GM19324 (cell line): ENCODE measurements around the gene ATP6V1G1.

Source experiments
- ATAC-seq: cut with Tn5 transposase; IDR thresholded peaks from one replicate; pipeline ENCODE4 v1.9.1; 2021; ENCODE audit warnings: mild to moderate bottlenecking, moderate library complexity; ENCODE audit not compliant: unreplicated experiment, low FRiP score

Gene ATP6V1G1

GRCh38 chr9:114587345-114588202 lies at the start of gene ATP6V1G1:
Gene ATP6V1G1, plus strand, starts transcription at chr9:114587769. Its CDS starts 70 bp downstream, at chr9:114587839.
- peak; percentile 97 for ATAC-seq

GRCh38 chr9:114538241-114538640 lies 49.3 kb upstream of the ATP6V1G1 start:
- ATAC-seq: no peak

- ATAC-seq: no peak
Observed at GRCh38 chr9:114539701-114540380, 47.7 kb upstream of the ATP6V1G1 start.

GRCh38 chr9:114545055-114545454 lies 42.5 kb upstream of the ATP6V1G1 start:
- ATAC-seq: no peak

- ATAC-seq: no peak
Observed at GRCh38 chr9:114546851-114547250, 40.7 kb upstream of the ATP6V1G1 start.

GRCh38 chr9:114549697-114550330 lies 37.8 kb upstream of the ATP6V1G1 start:
- no peak for ATAC-seq

GRCh38 chr9:114551750-114552685 lies 35.6 kb upstream of the ATP6V1G1 start:
- ATAC-seq: no peak

- no peak for ATAC-seq
Observed at GRCh38 chr9:114552706-114553105, 34.9 kb upstream of the ATP6V1G1 start.

GRCh38 chr9:114553202-114553601 lies 34.4 kb upstream of the ATP6V1G1 start:
- no peak for ATAC-seq

- ATAC-seq: no peak
Observed at GRCh38 chr9:114555696-114556095, 31.9 kb upstream of the ATP6V1G1 start.

GRCh38 chr9:114558027-114558675 lies 29.4 kb upstream of the ATP6V1G1 start:
- ATAC-seq: no peak

GRCh38 chr9:114559830-114560513 lies 27.6 kb upstream of the ATP6V1G1 start:
- no peak for ATAC-seq

GRCh38 chr9:114560956-114561355 lies 26.6 kb upstream of the ATP6V1G1 start:
- no peak for ATAC-seq

- ATAC-seq: no peak
Observed at GRCh38 chr9:114561771-114562170, 25.8 kb upstream of the ATP6V1G1 start.

GRCh38 chr9:114565204-114565603 lies 22.4 kb upstream of the ATP6V1G1 start:
- ATAC-seq: no peak

GRCh38 chr9:114570742-114571141 lies 16.8 kb upstream of the ATP6V1G1 start:
- no peak for ATAC-seq

GRCh38 chr9:114571391-114571790 lies 16.2 kb upstream of the ATP6V1G1 start:
- no peak for ATAC-seq

GRCh38 chr9:114572199-114572598 lies 15.4 kb upstream of the ATP6V1G1 start:
- no peak for ATAC-seq

- ATAC-seq: no peak
Observed at GRCh38 chr9:114574438-114574837, 13.1 kb upstream of the ATP6V1G1 start.
